ENCODE results near the gene SH2D7.

The SH2D7 gene

DNA sequence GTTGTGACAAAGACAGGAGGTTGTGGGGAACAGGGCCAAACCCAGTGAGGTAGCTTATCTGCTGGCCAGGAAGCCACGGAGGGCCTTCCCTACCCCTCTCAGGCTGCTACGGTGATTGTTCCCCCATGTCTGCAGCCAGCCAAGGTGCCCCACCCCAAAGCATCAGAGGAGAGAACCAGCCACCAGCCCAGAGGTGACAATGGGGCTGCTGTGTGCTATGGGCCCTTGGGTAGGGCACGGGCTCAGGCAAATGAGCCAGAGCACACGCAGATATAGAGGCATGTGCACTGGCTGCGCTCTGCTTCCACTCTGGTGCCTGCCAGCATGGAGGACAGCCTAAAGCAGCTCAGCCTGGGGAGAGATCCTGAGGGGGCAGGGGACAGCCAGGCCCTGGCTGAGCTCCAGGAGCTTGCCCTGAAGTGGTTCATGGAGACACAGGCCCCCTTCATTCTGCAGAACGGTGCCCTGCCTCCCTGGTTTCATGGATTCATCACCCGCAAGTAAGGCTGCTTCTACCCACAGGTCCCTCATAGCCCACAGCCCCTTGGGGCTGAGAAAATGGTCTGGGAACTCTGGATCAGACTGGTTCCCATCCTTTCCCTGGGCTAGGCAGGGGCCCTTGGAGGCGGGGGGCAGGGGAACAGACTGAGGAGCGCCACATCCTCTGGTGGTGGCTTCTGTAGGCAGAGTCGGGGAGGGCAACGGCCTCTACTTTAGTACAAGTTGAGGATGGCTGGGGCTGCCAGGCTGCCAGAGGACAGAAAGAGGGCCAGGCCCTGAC lies at the start of gene SH2D7:
TSS of gene SH2D7 (plus strand) at position 301 of the 781 bp plus-strand sequence. CDS start at position 325, 24 bp downstream.
- H3K4me3 Mint-ChIP-seq: no peak within 1 kb of the TSS

DNA sequence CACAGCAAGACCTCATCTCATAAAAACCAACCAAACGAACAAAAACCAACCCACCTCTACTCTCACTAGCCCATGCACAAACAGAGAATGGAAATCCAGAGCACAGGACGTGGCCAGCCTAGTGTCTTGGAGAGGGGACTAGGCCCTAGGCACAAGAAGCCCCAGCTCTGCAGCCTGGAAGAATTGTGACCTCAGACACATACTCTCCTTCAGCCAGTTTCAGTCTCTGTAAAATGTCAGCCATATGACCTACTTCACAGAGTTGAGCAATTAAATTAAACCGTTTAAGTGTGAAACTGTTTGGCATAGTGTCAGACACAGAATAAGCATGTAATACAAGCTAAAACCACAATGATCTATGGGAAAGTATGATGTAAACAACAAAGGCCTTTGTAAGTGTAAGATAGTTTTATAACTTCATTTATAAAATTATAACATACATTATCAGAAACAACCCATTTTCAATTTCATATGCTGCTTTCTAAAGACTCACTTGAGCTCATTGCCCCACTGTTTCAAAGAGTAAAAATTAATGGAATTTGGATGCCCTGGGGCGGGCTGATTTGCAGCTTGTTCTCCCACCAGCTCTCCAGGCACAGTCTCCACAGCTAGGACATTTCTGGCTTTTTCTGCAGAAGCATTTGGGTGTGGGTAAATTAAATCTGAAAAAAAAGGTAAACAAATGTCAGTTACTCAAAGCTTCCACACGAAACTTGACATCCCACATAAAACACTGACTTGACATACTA lies 47.8 kb upstream of the SH2D7 start:
- H3K4me1 Mint-ChIP-seq (ENCODE audit: low read depth): peaks cover 94% of the 10 kb centered on the region
- peak overlapping the region; percentile 0 for H3K4me3 Mint-ChIP-seq
- peaks cover 72% of the 10 kb centered on the region for H3K36me3 Mint-ChIP-seq (ENCODE audit: low read depth)
- no peak for DNase-seq
- H3K27ac Mint-ChIP-seq: peak overlapping the region; percentile 90
- H3K9me3 Mint-ChIP-seq: no peaks in the 10 kb centered on the region
- no peaks in the 10 kb centered on the region for H3K27me3 Mint-ChIP-seq

More for the DNA sequence above, at the start of gene SH2D7:
- DNase-seq: peak; percentile 24
- Mint-ChIP-seq H3K36me3 (ENCODE audit: low read depth) (no peaks in the 10 kb centered on the region), H3K4me1 (ENCODE audit: low read depth) (no peaks in the 10 kb centered on the region), H3K9me3 (no peaks in the 10 kb centered on the region), H3K27me3 (no peaks in the 10 kb centered on the region), H3K27ac (no peak within 1 kb of the TSS)

DNA sequence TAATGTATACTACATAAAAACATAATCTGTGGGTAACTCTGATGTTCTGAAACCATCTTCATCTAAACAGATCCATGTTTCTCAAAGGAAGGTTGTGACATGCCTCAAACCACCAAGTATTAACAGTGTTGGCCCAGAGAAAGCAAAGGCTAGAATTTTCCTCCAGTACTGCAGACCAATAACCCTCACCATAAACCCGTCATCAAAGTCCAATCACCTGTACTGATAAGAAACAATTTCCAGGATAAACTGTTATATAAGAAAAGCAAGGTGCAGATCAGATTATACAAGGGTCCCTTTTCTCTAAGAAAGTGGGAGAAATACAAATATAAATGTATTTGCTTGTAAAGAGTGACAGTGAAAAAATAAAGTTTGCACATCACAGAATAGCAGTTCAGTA lies 47.2 kb upstream of the SH2D7 start:
- H3K27me3 Mint-ChIP-seq: no peaks in the 10 kb centered on the region
- H3K36me3 Mint-ChIP-seq (ENCODE audit: low read depth): peaks cover 67% of the 10 kb centered on the region
- no peaks in the 10 kb centered on the region for H3K9me3 Mint-ChIP-seq
- H3K27ac Mint-ChIP-seq: peak overlapping the region; percentile 84
- H3K4me3 Mint-ChIP-seq: no peak overlapping the region
- no peak for DNase-seq
- H3K4me1 Mint-ChIP-seq (ENCODE audit: low read depth): peaks cover 94% of the 10 kb centered on the region

DNA sequence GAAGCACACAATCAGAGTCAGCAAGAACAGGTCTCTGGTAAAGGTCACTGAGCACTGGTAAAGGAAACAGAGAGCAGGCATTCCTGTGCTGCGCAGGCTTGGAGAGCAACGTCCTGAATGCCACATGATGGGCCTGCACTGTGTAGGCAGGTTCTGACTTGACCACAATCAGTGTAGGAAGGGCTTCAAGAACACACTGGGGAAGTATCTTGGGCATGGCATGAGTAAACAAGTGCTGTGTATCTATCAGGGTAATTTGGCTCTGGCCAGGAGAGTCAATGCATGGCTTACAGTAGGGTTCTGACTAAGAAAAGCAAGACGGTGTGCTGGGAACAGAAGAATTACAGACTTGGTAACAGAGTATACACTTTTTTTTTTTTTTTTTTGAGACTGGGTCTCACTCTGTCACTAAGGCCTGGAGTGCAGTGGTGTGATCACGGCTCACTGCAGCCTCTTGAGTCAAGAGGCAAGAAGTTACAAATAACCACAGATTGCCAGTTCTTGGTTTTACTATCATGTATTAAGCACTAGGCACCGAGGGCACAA lies 45.5 kb upstream of the SH2D7 start:
- Mint-ChIP-seq H3K4me3 (peak overlapping the region; percentile 37), H3K27ac (peak overlapping the region; percentile 91), H3K4me1 (ENCODE audit: low read depth) (peaks cover 95% of the 10 kb centered on the region), H3K36me3 (ENCODE audit: low read depth) (peaks cover 65% of the 10 kb centered on the region), H3K9me3 (no peaks in the 10 kb centered on the region), H3K27me3 (no peaks in the 10 kb centered on the region)
- no peak for DNase-seq

DNA sequence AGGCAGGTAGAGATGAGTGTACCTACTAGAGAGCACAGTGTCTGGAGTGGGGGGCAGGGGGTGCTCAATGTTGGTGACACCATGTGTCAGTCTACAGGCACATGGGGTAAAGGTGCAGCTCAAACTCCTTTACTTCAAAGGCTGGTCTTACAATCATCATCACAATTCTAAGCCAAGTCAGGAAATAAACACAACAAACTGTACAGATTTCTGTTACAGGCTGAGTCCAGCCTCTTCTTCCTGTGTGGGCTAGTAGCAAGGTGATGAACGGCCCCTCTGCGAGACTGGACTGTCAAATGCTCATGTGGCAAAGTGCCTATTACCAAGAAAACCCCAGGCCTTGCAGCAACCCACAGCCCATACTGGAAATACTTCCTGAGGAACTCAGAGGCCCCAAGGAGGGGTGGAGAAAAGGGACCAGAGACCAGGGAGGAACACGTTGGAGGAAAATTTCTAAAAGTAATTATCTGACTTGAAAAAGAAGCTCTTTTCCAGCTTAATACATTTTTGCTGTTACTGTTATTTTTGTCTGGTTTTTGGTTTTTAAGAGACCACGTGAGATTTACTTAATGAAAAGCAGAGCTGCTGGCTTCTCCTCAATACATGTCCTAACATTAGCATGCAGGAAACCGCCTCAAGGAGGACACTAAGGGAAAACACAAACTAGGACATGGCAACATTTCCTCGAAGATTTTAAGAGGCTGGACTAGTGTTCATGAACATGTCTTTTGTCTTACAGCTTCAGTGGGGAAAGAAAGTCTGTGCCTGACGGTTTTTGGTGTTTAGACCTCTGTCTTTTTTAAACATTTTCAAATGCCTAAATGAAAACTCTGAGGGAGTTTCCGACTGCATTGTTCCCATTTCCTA lies 44.4 kb upstream of the SH2D7 start:
- peak overlapping the region; percentile 37 for H3K4me3 Mint-ChIP-seq
- H3K9me3 Mint-ChIP-seq: no peaks in the 10 kb centered on the region
- peak overlapping the region; percentile 91 for H3K27ac Mint-ChIP-seq
- peaks cover 96% of the 10 kb centered on the region for H3K4me1 Mint-ChIP-seq (ENCODE audit: low read depth)
- no peaks in the 10 kb centered on the region for H3K27me3 Mint-ChIP-seq
- H3K36me3 Mint-ChIP-seq (ENCODE audit: low read depth): peaks cover 65% of the 10 kb centered on the region
- no peak for DNase-seq

DNA sequence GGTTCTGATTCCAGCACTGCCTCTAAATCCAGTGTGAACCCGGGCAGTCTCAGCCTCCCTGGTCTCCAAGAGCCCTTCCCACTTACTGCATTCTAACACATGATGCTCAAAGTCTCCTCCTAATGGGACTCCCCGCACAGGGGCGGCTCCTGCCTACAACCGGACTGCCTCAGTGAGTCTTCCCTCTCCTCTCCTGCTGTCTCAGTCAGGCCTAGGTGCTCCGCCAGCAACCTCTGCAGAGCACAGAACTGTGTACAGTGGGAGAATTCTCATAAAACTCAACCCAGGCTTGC lies 43.8 kb upstream of the SH2D7 start:
- DNase-seq: no peak
- H3K4me1 Mint-ChIP-seq (ENCODE audit: low read depth): peaks cover 96% of the 10 kb centered on the region
- peaks cover 65% of the 10 kb centered on the region for H3K36me3 Mint-ChIP-seq (ENCODE audit: low read depth)
- no peaks in the 10 kb centered on the region for H3K9me3 Mint-ChIP-seq
- H3K4me3 Mint-ChIP-seq: no peak overlapping the region
- H3K27me3 Mint-ChIP-seq: no peaks in the 10 kb centered on the region
- peak overlapping the region; percentile 91 for H3K27ac Mint-ChIP-seq

DNA sequence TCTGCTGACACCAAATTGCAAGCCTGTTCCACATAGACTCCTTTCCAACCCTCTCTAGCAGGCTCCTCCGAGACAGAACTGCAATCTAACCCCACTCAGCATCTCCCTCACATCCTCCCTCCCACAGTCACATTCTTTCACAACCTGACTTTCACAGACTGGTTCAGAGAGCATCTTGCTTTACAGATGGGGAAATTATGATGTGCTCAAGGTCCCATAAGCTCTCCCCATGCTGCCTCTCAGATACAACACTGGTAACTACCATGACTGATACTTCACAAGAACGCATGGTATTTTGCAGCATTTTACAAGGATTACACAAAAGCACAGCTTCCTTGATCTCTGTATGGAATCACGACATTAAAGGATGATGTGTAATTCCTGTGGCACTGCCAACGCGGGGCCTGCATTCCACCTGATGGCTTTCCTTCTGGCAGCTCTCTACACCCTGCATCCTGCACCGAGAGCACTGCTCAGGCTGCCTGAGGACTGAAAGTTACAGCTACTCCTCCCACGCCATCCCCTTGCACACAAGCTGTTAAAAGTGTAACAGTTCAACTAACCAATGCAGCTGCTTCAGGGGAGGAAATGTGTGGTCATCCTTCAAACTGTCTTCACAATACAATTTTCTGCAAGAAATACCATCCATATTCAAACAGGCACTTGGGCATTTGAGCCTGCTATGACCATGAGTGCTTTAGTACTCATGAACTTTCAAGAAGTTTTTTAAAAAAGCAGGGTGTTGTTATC lies 42.5 kb upstream of the SH2D7 start:
- no peaks in the 10 kb centered on the region for H3K27me3 Mint-ChIP-seq
- peak; percentile 71 for DNase-seq
- H3K4me1 Mint-ChIP-seq (ENCODE audit: low read depth): peaks cover 99% of the 10 kb centered on the region
- H3K36me3 Mint-ChIP-seq (ENCODE audit: low read depth): peaks cover 61% of the 10 kb centered on the region
- H3K9me3 Mint-ChIP-seq: no peaks in the 10 kb centered on the region
- peak overlapping the region; percentile 60 for H3K4me3 Mint-ChIP-seq
- H3K27ac Mint-ChIP-seq: peak overlapping the region; percentile 94

DNA sequence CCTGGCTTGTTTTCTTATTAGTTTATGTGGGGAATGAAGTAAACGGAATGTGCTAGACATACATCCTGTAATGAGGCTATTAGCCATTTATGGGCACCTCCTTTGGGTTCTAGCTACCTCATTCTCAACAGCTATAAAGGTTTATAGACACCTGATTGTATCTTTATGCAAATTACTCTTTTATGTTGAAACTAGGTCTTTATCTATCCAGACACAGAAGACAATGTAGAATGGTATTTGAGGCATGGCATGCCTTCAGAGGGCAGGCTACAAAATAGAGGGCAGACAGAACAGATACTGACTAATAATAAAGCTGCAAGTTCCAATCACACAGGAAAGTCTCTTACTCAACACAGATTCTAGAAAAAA lies 41.9 kb upstream of the SH2D7 start:
- DNase-seq: no peak
- Mint-ChIP-seq H3K4me3 (peak overlapping the region; percentile 60), H3K27me3 (no peaks in the 10 kb centered on the region), H3K27ac (peak overlapping the region; percentile 94), H3K36me3 (ENCODE audit: low read depth) (peaks cover 59% of the 10 kb centered on the region), H3K4me1 (ENCODE audit: low read depth) (peaks cover 99% of the 10 kb centered on the region), H3K9me3 (no peaks in the 10 kb centered on the region)

DNA sequence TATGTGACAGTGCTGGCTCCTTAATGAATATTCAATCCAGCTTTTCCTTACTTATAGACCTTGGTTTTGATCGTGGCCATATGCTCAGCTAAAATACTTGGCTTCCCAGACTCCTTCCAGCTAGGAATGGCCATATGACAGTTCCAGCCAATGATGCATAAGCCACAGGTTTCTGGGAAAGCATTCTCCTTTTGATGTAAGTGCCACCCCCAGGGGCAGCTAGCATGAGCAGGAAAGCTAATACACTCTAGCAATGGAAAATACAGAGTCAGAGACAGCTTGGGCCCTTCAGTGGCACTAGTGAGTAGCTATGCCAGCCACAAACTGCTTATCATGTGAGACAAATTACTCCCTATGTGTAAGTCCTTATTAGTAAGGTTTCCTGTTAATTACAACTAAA lies 41.5 kb upstream of the SH2D7 start:
- no peaks in the 10 kb centered on the region for H3K9me3 Mint-ChIP-seq
- H3K36me3 Mint-ChIP-seq (ENCODE audit: low read depth): peaks cover 62% of the 10 kb centered on the region
- no peak for DNase-seq
- peak overlapping the region; percentile 60 for H3K4me3 Mint-ChIP-seq
- H3K27ac Mint-ChIP-seq: peak overlapping the region; percentile 94
- no peaks in the 10 kb centered on the region for H3K27me3 Mint-ChIP-seq
- peaks cover 100% of the 10 kb centered on the region for H3K4me1 Mint-ChIP-seq (ENCODE audit: low read depth)

DNA sequence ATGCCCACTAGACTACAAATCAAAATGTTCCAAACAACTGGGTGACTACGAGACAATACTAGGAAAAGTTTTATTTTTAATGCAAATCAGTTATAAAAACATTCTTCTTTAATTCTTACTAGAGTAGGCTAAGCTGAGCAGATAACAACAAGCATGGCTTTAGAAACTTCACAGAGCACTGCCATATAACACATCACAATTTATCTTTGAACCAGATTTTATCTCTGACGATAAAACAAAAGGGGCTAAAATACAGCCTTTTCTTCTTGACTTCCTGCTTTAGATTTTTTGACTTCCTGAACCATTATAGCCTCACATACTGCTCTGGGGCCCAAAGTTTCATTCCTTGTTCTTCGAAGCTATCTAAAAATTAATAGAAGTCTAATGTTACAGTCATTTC lies 40.8 kb upstream of the SH2D7 start:
- Mint-ChIP-seq H3K36me3 (ENCODE audit: low read depth) (peaks cover 59% of the 10 kb centered on the region), H3K27ac (peak overlapping the region; percentile 94)
- DNase-seq: no peak

DNA sequence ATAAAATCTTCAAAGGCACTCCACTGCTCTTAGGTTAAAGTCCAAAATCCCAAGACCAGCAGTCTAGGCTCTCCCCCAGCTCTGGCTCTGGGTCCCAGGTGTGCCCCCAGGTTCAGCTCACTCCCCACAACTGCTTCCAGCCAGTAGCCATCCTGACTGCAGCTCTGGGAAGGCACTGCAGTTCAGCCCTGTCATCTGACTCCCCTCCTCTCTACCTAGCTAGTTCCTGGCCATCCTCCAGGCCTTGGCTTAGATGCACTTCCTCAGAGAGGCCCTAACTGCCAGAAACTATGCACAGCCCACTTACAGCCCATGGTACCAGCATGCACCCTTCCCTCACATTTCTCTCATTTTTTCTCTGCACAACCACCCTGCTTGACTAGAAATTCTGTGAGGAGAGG lies 40.4 kb upstream of the SH2D7 start:
- H3K27ac Mint-ChIP-seq: peak overlapping the region; percentile 94
- peaks cover 100% of the 10 kb centered on the region for H3K4me1 Mint-ChIP-seq (ENCODE audit: low read depth)
- no peaks in the 10 kb centered on the region for H3K27me3 Mint-ChIP-seq
- peak overlapping the region; percentile 23 for H3K4me3 Mint-ChIP-seq
- DNase-seq: no peak
- H3K9me3 Mint-ChIP-seq: no peaks in the 10 kb centered on the region
- peaks cover 55% of the 10 kb centered on the region for H3K36me3 Mint-ChIP-seq (ENCODE audit: low read depth)

More for the DNA sequence above, 40.8 kb upstream of the SH2D7 start:
- Mint-ChIP-seq H3K4me1 (ENCODE audit: low read depth) (peaks cover 100% of the 10 kb centered on the region), H3K9me3 (no peaks in the 10 kb centered on the region), H3K4me3 (peak overlapping the region; percentile 23), H3K27me3 (no peaks in the 10 kb centered on the region)

DNA sequence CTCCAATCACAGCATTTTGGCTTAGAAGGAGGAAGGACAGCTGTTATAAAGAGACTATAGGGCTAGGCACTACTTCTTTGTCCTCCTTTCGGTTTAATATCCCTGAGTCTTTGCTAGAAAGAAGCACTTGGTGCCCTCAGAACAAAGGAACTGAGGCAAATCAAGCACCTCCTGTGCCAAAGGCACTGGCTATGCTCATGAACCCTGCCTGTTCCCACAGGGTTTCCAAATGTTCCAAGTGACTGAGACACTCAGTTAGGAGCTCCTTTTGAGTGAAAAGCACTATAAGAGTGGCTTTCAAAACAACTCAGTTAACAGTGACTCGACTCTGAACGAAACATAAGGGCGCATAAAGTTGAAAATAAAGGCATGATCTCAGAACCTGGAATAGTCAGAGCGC lies 39.8 kb upstream of the SH2D7 start:
- no peak for DNase-seq
- no peaks in the 10 kb centered on the region for H3K9me3 Mint-ChIP-seq

DNA sequence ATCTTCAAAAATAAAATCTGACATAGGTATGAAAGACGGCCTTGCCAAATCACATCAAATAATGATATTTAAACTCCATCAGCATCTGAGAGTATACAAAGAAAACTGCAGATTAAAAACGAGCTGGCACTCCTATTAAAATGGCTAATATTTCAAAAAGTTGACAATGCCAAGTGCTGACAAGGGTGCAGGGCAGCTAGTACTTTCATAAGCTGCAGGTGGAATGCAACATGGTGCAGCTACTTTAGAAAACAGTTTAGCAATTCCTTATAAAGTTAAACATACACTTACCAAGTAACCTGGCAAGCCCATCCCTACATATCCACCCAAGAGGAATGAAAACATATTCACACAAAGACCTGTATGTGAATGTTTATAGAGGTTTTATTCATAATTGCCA lies 37.8 kb upstream of the SH2D7 start:
- H3K27ac Mint-ChIP-seq: no peak overlapping the region
- H3K9me3 Mint-ChIP-seq: no peaks in the 10 kb centered on the region
- H3K4me3 Mint-ChIP-seq: no peak overlapping the region
- H3K4me1 Mint-ChIP-seq (ENCODE audit: low read depth): peaks cover 100% of the 10 kb centered on the region
- no peak for DNase-seq
- H3K27me3 Mint-ChIP-seq: no peaks in the 10 kb centered on the region
- peaks cover 35% of the 10 kb centered on the region for H3K36me3 Mint-ChIP-seq (ENCODE audit: low read depth)

More for the DNA sequence above, 39.8 kb upstream of the SH2D7 start:
- Mint-ChIP-seq H3K27ac (peak overlapping the region; percentile 94), H3K27me3 (no peaks in the 10 kb centered on the region), H3K4me3 (peak overlapping the region; percentile 23), H3K36me3 (ENCODE audit: low read depth) (peaks cover 50% of the 10 kb centered on the region), H3K4me1 (ENCODE audit: low read depth) (peaks cover 100% of the 10 kb centered on the region)

DNA sequence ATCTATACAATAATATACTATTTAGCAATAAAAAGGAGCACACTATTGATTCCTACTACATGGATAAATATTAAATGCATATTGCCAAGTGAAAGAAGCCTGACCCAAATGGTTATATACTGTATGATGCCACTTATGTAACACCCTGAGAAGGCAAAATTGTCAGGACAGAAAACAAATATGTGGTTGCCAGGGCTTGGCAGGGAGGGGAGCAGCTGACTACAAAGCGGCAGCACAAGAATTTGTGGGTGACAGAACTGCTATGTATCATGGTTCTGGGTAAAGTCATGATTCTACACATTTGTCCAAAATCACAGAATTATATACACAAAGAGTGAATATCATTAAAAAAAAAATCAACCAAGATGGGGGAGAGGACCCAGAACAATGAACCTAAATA lies 37.4 kb upstream of the SH2D7 start:
- peaks cover 100% of the 10 kb centered on the region for H3K4me1 Mint-ChIP-seq (ENCODE audit: low read depth)
- H3K36me3 Mint-ChIP-seq (ENCODE audit: low read depth): peaks cover 33% of the 10 kb centered on the region
- H3K9me3 Mint-ChIP-seq: no peaks in the 10 kb centered on the region
- no peak for DNase-seq
- no peak overlapping the region for H3K4me3 Mint-ChIP-seq
- H3K27ac Mint-ChIP-seq: peak overlapping the region; percentile 91
- H3K27me3 Mint-ChIP-seq: no peaks in the 10 kb centered on the region
